RCC 7860 (cell line): ENCODE data around the gene RGS14.

ENCODE experiments used
- DNase-seq: peaks from one replicate; pipeline ENCODE4 v3.0.0-alpha.2; 2015; ENCODE audit warnings: low spot score
- FAIRE-seq: peaks from 2 replicates; lab custom pipeline; 2012; peaks lifted over from hg19 to GRCh38; lab: Jason Lieb, UNC

The RGS14 gene

GRCh38 chr5:177362610-177363507 is 5.1 kb downstream of the RGS14 start:
- FAIRE-seq = no peak

GRCh38 chr5:177363565-177363964 is 5.8 kb downstream of the RGS14 start:
- no peak for FAIRE-seq

More at GRCh38 chr5:177362610-177363507, 5.1 kb downstream of the RGS14 start:
- DNase-seq = no peak

DNA sequence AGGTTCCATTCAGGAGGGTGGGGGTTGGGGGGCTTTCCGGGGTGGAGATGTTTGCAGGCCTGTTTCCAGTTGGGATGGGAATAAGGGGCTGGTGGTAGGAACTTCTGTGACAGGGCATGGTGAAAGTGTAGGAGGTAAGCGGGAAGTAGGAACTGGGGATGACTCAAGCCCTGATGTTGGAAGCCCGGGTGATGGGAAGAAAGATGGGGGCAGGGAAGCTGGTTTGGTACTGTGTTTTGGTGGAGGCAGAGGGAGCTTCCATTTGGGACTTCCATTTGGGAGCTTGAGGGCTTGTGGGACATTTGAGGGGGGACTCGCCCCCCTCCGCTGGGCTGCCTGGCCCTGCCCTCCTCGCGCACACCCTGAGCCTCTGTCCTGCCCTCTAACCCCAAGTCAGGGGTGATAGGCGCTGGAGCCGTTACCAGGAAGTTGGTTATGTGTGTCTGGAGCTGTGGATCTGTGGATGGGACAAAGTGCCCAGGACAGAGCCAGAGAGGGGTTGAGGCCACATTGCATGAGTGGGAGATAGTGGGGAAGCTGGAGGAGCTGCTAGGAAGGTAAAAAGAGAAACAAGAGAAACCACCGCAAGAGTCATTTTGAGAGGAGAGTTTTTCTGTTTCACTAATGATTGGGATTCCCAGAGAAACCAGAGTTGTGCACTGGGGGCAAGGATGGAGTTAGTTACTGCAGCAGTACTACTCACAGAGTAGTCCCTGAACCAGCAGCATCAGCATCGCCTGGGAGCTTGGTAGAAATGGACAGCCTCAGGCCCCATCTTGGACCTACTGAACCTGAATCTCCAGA is 6.6 kb downstream of the RGS14 start:
- DNase-seq = no peak
- no peak for FAIRE-seq

More at GRCh38 chr5:177363565-177363964, 5.8 kb downstream of the RGS14 start:
- DNase-seq = no peak

GRCh38 chr5:177365845-177366527 is 8.3 kb downstream of the RGS14 start:
- DNase-seq (no peak), FAIRE-seq (no peak)

DNA sequence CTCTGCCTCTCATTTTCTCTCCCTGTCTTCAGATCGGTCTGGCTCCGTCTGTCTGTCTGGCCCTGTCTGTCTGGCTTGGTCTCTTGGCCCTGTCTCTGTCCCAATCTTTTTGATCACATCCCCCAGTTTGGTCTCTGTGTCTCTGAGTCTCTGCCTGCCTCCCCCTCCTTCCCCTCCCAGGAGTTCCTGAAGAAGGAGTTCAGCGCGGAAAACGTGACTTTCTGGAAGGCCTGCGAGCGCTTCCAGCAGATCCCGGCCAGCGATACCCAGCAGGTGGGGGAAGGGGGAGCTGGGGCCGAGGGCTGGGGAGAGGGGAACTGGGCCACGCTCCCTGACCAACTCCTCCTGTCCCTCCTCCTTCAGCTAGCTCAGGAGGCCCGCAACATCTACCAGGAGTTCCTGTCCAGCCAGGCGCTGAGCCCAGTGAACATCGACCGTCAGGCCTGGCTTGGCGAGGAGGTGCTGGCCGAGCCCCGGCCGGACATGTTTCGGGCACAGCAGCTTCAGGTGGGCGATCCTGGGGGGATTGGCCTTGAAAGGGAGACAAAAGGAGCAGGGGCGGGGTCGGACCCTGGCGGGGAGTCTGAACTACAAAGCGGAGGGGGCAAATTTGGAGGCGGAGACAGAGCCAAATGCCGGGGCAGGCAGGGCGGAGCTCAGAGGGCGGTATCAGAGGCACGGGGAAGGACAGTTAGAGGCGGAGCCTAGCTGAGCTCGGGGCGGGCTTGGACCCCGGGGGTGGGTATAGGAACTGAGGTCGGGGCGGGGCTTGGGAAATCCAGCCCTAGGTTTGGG is 9.0 kb downstream of the RGS14 start:
- DNase-seq (no peak), FAIRE-seq (no peak)

- DNase-seq (no peak), FAIRE-seq (no peak)
Observed at GRCh38 chr5:177367323-177367848, 9.7 kb downstream of the RGS14 start.

DNA sequence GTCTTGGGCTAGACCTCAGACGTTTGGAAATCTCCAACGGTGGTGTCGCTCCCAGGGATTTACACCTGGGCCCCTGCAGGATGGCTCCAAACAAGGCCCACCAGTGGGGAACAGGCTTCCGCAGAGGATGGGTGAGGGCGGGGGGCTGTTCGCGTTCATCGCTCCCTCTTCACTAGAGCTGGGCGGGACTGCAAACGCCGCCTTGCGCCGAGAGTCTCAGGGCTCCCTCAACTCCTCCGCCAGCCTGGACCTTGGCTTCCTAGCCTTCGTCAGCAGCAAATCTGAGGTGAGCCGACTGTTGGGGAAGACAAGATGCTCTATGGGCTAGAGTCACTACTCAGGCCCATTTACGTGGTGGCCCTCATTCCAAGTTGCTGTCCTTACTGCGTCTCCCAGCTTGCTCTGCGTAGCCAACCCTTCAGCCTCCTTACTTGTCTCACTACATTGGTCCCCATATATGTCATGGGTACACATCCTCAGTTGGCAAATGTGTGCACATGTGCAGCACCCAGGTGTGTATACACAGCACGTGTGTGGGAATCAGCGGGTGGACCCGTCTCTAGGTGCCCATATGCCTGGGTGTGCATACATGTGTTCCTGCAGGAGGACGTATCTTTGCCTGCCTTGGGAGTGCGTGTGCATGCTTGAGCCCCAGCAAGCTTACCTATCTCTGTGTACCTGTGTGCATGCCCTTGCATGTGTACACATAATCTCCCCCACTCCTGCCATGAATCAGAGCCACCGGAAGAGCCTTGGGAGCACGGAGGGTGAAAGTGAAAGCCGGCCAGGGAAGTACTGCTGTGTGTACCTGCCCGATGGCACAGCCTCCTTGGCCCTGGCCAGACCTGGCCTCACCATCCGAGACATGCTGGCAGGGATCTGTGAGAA is 10.5 kb downstream of the RGS14 start:
- FAIRE-seq (no peak), DNase-seq (no peak)

DNA sequence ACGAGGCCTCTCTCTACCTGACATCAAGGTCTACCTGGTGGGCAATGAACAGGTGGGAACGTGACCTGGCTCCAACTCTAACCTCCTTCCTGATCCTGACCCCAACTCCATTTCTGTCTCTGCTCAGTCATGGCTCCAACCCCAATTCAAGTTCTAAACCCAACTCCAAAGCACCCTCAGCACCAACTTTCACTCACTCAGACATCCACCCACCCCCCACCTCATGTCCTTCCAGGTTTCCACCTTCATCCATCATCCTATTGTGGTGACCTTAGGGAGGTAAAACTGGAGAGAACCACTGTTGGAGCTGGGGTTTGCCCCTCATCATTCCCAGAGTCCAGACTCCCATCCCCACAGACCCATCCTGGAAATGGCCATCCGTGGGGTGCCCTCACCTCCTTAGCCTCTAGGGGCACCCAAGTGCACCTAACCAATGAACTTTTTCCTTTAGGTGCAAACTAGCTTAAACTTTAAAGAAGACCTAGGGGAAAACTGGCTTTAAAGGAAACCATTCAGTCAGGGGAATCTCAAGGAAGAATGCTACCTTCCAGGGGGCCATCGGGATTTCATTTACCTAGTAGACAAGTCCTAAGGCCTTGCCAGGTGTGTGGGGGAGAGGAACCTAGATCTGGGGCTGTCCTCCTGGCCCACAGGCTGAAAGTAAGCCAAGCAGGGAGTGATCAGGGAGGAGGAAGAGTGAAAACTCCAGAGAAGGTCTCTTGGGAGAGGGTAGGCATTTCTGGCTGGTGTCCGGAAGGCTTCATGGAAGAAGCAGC is 11.3 kb downstream of the RGS14 start:
- FAIRE-seq = no peak
- DNase-seq = no peak

- FAIRE-seq (no peak), DNase-seq (no peak)
Observed at GRCh38 chr5:177369645-177370440, 12.1 kb downstream of the RGS14 start.

DNA sequence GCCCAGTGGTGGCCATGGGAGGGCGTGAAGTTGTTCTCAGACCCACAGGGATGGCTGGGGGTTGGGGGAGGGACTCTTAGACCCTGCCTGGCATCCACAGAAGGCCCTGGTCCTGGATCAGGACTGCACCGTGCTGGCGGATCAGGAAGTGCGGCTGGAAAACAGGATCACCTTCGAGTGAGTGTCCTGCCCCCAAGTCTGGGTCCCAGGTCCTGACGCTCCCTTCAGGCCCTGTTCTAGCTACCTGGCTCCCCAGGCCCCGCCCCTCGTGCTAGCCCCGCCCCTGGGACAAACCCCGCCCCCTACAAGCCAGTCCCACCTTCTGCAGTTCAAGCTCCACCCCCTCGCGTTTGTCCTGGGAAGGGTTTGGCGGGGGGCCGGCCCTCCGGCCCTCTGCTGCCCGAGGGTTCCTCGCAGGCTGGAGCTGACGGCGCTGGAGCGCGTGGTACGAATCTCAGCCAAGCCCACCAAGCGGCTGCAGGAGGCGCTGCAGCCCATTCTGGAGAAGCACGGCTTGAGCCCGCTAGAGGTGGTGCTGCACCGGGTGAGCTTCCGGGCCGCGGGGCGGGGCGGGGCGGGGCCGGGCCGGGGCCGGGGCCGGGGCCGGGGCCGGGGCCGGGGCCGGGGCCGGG is 12.9 kb downstream of the RGS14 start:
- FAIRE-seq (peak; percentile 67), DNase-seq (peak; percentile 92)

DNA sequence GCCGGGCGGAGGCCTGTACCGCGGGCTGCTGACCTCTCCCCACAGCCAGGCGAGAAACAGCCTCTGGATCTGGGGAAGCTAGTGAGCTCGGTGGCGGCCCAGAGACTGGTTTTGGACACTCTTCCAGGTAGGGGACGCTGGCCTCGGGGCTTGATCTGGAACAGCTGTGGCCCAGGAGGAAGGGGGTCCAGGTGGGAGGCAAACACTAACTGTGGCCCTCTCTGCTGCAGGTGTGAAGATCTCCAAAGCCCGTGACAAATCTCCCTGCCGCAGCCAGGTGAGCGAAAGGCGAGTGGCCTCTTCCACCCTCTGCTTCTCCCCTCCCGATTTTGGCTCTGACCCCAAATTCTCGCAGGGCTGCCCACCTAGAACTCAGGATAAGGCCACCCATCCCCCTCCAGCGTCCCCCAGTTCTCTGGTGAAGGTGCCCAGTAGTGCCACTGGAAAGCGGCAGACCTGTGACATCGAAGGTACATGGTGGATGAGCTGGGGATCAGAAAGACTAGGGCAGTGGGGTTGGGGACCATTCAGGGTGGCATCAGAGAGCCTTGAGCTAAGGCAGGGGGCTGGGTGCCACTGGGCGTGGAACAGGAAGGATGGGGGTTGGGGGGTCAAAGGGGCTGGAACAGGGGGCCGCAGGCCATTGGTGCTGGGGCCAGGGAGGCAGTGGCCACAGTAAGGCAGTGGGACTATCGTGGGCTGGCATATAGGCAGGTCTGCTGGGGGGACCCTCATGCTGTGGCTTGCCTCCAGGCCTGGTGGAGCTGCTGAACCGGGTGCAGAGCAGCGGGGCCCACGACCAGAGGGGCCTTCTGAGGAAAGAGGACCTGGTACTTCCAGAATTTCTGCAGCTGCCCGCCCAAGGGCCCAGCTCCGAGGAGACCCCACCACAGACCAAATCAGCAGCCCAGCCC is 13.7 kb downstream of the RGS14 start:
- DNase-seq (no peak), FAIRE-seq (no peak)

GRCh38 chr5:177372034-177372896 is 14.5 kb downstream of the RGS14 start:
- no peak for FAIRE-seq
- DNase-seq = no peak

DNA sequence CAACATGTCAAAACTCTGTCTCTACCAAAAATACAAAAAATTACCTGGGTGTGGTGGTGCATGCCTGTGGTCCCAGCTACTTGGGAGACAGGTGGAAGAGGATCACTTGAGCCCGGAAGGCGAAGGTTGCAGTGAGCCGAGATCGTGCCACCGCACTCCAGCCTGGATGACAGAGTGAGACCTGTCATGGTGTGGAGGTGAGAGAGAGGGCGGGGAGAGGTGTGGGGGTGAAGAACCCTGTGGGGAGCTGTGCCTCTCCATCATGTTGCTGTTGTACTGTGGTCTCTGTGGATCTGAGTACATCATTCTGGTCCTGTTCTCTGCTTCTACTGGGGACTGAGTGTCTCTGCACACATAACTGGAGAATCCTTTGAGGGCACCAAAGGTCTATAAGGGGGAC is 15.2 kb downstream of the RGS14 start:
- FAIRE-seq = no peak

GRCh38 chr5:177373806-177374205 is 16.1 kb downstream of the RGS14 start:
- no peak for DNase-seq

More for the DNA sequence above, 15.2 kb downstream of the RGS14 start:
- no peak for DNase-seq

GRCh38 chr5:177374211-177374610 is 16.5 kb downstream of the RGS14 start:
- DNase-seq (no peak), FAIRE-seq (no peak)

More at GRCh38 chr5:177373806-177374205, 16.1 kb downstream of the RGS14 start:
- FAIRE-seq = no peak
